GM18858 (cell line): ENCODE results near the gene KDM1B.
A peak's percentile ranks its signal among the peaks of the same experiment; 100 is the strongest.
"Not testable (repeated sequence)": the region's sequence is repeated elsewhere in the genome, so short reads cannot be mapped to it uniquely, and the experiment has no call there.

ENCODE experiments used
- ATAC-seq: cut with Tn5 transposase; IDR thresholded peaks from one replicate; pipeline ENCODE4 v1.9.1; 2021; ENCODE audit not compliant: unreplicated experiment

Gene KDM1B

DNA sequence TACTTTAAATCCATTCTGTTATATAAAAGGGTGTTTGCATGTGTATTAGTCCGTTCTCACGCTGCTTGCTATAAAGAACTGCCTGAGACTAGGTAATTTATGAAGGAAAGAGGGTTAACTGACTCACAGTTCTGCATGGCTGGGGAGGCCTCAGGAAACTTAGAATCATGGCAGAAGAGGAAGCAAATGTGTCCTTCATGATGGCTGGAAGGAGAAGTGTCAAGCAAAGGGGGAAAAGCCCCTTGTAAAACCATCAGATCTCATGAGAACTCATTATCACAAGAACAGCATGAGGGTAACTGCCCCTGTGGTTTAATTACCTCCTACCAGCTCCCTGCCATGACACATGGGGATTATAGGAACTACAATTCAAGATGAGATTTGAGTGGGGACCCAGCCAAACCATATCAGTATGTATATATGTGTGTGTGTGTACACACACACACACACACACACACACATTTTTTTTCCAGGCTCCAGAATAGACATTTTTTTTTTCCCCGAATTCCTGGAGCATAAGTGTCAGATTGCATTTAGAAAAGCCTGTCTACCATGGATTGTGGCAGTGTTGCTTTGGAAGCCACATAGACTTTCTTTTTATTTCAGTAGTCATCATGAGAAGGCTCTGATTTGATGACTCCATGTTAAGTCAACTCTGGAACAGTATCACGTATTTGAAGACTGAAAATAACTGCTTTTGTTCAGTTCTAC lies 31.5 kb downstream of the KDM1B start:
- no peak for ATAC-seq

DNA sequence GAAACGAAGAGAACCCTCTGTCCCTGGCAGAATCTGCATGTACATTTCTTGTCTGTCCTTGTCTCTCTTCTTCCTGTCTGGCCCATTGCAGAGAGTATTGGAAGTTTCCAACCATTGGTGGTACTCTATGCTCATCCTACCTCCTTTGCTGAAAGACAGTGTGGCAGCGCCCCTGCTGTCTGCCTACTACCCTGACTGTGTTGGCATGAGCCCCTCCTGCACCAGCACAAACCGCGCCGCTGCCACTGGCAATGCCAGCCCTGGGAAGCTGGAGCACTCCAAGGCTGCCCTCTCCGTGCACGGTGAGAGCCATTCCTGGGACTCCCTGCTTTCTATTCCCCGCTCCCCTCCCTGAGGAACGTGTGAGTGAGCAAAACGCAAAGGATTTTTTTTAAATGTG lies 32.5 kb downstream of the KDM1B start:
- no peak for ATAC-seq

- ATAC-seq = no peak
These were observed 34.0 kb downstream of the KDM1B start for GRCh38 chr6:18189196-18189595.

DNA sequence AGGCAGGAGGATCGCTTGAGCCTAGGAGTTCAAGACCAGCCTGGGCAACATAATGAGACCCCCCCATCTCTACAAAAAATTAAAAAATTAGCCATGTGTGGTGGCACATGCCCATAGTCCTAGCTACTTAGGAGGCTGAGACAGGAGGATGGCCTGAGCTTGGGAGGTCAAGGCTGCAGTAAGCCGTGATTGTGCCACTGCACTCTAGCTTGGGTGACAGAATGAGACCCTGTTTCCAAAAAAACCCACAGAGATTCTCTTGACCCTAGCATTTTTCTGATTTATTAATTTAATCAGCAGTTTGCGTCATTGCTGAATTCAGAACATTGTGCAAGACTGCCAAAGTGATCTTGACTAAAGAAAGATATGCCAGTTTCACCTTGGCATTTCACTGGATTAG lies 36.8 kb downstream of the KDM1B start:
- ATAC-seq = no peak

DNA sequence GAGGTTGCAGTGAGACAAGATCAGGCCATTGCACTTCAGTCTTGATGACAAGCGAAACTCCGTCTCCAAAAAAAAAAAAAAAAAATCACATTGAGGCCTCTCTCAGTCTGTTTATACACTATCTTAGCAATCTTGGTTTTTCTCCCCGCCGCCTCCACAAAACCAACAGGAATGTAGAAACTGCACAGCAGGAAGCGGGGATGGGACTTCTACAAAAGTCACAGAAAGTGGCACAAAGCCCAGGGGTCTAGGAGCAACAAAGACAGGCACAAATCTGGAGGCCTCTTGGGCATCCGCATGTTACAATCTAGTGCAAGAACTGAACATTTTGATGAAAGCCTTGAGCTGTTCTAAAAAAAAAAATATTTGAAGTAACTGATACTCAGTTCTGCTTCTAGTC lies 48.6 kb downstream of the KDM1B start:
- no peak for ATAC-seq

DNA sequence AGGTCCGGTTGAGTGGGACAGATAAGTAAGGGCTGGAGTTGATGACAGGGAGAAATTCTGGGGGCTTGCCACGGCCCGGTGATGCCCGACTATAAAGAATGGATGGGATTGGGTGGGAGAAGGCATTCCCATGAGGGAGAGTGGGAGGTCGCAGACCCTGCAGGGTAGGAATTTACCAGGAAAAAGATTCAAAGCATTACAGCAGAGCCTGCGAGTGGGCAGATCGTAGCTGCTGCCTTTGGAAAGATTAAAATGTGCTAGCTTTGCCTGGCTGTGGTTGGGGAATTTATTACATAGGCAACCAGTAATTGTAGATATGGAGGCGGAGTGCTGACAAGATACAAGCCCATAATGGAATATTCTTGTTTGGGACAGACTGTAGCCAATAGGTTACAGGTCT lies 49.5 kb downstream of the KDM1B start:
- ATAC-seq = no peak

GRCh38 chr6:18206591-18206990 lies 51.4 kb downstream of the KDM1B start:
- ATAC-seq = no peak

DNA sequence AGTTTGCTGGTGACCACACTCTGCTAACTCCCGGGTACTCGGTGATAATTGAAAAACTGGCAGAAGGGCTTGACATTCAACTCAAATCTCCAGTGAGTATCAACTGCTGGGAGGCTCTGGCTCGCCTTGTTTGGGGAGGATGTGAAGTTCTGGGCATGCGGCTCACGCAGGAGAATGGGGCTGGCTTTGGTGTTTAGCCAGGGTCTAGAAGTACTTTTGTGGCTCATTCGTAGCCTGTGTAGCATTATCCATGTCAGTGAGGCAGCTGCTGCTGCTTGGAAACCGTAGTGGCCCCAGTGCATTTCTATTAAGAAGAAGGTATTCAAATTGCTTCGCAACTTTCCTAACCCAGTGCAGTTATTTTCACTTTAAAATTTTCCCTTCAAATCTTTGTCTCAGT lies 52.2 kb downstream of the KDM1B start:
- ATAC-seq = no peak

DNA sequence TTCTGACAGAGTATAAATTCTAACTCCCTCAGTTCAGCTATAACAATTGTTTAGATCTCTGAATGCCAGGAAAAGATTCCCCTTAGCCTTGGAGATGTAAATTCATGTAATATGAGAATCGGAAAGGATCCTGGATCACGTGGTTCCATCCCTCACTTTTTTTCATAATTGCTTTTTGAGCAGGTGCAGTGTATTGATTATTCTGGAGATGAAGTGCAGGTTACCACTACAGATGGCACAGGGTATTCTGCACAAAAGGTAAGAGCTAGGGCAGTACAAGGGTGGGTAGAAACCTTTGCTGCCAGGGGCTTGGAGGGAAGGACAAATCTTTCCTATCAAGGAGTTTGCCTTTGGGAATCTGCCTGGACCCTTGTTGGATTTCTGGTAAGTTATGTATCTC lies 52.7 kb downstream of the KDM1B start:
- ATAC-seq = no peak

GRCh38 chr6:18208778-18209177 lies 53.6 kb downstream of the KDM1B start:
- not testable (repeated sequence) for ATAC-seq

DNA sequence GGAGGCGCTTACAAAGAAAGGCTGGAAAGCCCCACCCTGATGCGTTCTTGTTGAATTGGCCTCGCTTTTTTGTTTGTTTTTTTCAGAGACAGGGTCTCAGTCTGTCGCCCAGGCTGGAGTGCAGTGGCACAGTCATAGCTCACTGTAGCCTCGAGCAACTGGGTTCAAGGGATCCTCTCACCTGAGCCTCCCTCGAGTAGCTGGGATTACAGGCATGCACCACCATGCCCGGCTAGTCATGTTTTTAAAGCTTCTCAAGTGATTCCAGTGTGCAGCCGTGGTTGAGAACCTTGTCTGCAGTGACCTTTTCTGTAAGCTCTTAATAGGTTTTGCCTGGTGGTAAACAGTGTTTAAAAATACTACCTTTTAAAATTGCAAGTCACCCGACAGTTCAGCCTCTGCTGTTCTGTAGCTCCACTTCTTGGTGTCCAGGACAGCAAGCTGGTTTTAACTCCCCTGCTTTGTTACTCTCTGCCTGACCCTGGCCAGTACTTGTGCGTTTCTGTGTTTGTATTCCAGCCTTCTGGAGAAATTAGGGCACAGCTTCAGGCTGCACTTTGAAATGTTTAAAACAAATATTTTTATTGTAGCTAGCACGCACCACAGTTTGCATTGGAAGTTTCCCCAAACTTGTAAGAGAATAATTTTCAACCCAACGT lies 54.4 kb downstream of the KDM1B start:
- no peak for ATAC-seq

DNA sequence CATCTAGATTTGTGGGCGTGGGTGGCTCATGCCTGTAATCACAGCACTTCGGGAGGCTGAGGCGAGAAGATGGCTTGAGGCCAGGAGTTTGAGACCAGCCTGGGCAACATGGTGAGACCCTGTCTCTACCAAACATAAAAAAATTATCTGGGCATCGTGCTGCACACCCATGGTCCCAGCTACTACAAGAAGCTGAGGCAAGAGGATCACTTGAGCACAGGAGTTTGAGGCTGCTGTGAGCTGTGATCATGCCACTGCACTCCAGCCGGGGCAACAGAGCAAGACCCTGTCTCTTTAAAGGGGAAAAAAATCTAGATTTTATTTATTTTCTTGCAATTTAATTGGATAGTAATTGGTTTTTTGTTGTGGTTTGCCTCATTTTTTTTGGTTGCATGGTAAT lies 55.5 kb downstream of the KDM1B start:
- no peak for ATAC-seq

DNA sequence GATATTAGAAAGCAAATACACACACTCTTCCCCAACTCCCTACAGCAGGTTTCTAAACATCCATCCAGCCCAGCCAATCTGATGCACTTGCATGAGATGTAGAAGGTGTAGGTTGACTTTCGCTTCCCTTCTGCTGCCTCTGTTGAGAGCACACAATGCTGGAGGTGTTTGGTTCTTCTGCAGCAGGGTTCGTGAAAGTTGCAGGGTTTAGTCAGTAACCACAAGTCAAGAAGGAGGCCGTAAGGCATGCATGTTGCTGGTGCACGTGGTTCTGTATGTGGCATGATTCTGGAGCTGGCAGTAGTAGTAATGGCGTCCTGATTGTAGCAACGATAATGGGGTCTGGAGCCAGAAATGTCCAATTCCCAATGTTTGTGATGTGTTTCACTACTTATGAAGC lies 56.1 kb downstream of the KDM1B start:
- peak; percentile 98 for ATAC-seq

- ATAC-seq = no peak
These were observed 57.0 kb downstream of the KDM1B start for GRCh38 chr6:18212231-18212630.

GRCh38 chr6:18213439-18213838 lies 58.2 kb downstream of the KDM1B start:
- ATAC-seq = no peak

DNA sequence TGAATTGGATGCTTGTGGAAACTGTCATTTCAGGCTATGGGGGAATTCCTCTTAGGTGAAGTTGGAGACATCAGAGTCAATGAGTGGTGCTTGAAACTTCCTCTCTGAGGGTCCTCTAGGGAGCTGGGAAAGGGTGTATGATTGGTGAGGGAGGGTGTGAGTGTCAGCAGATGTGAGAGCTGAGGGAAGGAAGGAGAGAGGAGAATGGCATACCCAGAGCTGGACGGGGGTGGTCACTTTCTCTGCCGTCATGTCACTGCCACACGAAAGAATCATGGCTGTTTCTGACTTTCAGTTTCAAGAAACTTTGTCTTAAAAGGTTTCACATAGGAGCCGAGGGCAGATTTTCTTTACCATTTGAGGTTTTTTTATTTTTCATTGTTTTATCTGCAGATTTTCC lies 58.8 kb downstream of the KDM1B start:
- ATAC-seq = no peak

DNA sequence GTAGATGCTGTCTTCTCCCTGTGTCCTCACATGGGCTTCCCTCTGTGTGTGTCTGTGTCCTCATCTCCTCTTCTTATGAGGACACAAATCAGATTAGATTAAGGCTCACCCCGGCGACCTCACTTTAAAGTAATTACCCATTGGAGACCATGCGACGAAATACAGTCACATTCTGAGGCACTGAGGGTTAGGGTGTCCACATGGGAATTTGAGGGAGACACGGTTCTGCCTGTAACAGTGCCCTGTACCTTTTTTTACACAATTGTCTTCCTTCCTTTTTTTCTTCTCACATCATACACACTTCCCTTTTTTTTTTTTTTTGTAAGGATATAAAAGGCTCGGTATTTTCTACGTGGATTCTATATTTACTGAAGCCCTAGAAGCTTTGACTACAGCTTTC lies 60.2 kb downstream of the KDM1B start:
- no peak for ATAC-seq

DNA sequence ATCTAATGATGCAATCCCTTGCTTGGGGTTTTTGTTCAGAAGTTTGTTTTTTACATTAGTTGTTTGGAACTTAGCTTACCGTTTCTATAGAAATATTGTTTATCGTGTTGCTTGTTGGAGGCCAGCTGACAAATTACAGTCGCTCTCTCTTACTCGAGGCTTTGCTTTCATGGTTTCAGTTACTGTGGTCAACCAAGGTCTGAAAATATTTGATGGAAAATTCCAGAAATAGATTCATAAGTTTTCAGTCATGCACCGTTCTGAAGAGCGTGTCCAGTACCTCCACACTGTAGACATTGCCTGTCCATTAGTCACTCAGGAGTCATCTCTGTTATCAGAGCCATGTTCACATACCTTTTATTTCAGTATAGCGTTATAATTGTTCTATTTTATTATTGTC lies 61.2 kb downstream of the KDM1B start:
- peak; percentile 35 for ATAC-seq

DNA sequence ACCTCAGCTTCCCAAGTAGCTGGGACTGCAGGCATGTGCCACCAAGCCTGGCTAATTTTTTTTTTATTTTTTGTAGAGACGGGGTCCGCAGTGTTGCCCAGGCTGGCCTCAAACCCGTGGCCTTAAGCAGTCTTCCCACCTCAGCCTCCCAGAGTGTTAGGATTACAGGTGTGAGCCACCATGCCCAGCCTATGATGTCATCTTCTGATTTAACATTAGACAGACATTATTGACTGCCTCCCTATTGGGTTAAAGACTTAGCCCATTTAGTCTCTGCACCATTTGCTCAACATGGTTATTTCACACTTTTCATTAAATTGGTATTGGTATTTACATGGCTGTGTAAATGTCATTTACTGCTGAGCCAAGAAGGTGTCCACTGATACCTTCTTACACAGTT lies 63.0 kb downstream of the KDM1B start:
- ATAC-seq = no peak

GRCh38 chr6:18219591-18219990 lies 64.4 kb downstream of the KDM1B start:
- ATAC-seq = no peak

DNA sequence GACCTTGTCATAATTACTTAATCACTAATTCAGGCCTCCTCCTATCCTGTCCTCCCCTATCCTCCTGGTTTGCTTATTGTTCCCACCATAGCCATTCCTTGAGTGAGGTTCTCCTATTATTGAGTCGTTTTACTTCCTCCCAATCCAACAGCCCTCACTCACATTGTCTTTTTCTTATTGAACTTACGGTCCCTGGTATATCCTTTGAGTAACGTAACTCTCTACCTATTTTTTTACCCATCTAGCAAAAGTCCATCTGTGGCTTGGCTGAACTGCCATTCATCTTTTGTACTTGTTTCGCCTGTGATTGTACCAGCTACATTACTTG lies 66.0 kb downstream of the KDM1B start:
- ATAC-seq = no peak

- ATAC-seq = not testable (repeated sequence)
These were observed 71.4 kb downstream of the KDM1B start for GRCh38 chr6:18226451-18227105.

DNA sequence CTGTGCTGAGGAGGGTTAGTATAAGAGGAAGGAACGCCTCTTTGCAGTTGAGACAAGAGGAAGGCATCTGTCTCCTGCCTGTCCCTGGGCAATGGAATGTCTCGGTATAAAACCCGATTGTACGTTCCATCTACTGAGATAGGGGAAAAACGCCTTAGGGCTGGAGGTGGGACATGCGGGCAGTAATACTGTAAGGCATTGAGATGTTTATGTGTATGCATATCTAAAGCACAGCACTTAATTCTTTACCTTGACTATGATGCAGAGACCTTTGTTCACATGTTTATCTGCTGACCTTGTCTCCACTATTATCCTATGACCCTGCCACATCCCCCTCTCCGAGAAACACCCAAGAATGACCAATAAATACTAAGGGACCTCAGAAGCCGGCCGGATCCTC lies 71.9 kb downstream of the KDM1B start:
- not testable (repeated sequence) for ATAC-seq
